DND-41 (cell line): ENCODE measurements around the gene NAMPT.

Experiments used
- EZH2 ChIP-seq: IDR thresholded peaks from 3 replicates; pipeline ENCODE4 v1.6.1; 2012; ENCODE audit warnings: borderline replicate concordance, low read depth, mild to moderate bottlenecking, moderate library complexity, low read length, inconsistent platforms; ENCODE audit not compliant: severe bottlenecking
- TF ChIP-seq, protein P1 (sequence below): IDR thresholded peaks from 2 replicates; pipeline ENCODE4 v1.5.1; 2012; ENCODE audit warnings: borderline replicate concordance, low read length, moderate library complexity, mild to moderate bottlenecking; ENCODE audit not compliant: poor library complexity, severe bottlenecking; ENCODE audit errors: extremely low read depth

- TF ChIP-seq, protein P1, sequence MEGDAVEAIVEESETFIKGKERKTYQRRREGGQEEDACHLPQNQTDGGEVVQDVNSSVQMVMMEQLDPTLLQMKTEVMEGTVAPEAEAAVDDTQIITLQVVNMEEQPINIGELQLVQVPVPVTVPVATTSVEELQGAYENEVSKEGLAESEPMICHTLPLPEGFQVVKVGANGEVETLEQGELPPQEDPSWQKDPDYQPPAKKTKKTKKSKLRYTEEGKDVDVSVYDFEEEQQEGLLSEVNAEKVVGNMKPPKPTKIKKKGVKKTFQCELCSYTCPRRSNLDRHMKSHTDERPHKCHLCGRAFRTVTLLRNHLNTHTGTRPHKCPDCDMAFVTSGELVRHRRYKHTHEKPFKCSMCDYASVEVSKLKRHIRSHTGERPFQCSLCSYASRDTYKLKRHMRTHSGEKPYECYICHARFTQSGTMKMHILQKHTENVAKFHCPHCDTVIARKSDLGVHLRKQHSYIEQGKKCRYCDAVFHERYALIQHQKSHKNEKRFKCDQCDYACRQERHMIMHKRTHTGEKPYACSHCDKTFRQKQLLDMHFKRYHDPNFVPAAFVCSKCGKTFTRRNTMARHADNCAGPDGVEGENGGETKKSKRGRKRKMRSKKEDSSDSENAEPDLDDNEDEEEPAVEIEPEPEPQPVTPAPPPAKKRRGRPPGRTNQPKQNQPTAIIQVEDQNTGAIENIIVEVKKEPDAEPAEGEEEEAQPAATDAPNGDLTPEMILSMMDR, result no peak
- TF ChIP-seq EZH2, result no peak
Observed at GRCh38 chr7:106282390-106282789, 2.4 kb downstream of the NAMPT start.
